ELR (cell line): ENCODE measurements around the gene ADAP2.
"Not testable (repeated sequence)": the region's sequence is repeated elsewhere in the genome, so short reads cannot be mapped to it uniquely, and the experiment has no call there.

Experiments
- DNase-seq: peaks from one replicate; pipeline ENCODE4 v3.0.0-alpha.2; 2015; ENCODE audit warnings: low read depth

The ADAP2 gene

DNA sequence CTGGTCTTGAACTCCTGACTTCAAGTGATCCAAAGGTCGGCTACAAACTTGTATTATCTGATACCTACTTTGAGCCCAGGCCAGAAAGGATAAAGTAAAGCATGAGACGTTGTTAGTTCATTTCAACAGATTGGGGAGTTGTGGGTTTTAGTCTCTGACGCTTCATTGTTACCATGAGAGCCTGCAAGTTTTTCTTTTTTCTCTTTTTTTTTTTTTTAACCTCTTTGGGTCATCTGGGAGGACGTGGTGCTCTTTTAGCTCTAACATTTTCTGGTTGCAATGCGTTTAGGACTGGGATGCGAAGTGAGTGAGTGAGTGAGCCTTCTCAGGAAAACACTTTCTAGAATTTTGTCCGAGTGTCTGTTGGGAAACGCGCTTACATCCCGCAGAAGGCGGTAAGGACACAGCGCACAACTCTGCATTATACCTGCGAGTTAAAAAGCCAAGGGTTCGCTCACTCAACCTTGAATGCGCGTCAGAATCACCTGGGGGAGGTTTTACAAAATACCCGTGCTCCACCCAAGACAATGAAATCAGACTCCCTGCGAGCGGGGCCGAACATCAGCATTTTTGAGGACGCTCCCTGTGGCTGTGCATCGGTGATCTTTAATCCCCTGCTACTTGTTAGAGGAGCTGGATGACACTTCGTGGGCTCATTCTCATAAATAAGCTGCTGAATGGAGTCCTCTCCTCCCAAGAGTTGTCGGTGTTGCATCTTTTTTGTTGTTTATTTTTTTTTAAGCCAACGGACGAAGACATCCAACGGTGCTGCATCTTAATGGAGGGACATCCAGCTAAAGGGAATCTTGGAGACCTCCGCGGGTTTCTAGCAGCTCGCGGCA, 48.5 kb downstream of the ADAP2 start:
- no peak for DNase-seq

DNA sequence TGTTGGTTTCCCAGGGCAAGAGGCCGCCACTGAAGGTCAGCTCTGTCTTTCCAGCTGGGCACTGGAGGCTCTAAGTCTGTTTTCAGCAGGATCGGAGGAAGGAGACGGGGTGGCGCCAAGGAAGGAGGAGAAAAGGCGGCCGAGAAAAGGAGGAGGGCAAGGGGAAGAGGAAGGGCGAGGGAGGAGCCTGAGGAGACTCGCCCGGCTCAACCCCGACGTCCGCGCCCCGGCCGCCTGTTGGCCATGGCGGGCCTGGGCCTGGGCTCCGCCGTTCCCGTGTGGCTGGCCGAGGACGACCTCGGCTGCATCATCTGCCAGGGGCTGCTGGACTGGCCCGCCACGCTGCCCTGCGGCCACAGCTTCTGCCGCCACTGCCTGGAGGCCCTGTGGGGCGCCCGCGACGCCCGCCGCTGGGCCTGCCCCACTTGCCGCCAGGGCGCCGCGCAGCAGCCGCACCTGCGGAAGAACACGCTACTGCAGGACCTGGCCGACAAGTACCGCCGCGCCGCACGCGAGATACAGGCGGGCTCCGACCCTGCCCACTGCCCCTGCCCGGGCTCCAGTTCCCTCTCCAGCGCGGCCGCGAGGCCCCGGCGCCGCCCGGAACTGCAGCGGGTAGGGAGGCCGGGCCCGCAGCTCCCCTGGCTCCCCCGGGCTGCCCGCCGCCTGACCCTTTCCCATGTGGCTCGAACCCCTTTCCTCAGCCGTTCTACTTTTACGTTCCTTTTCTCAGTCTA, 49.3 kb downstream of the ADAP2 start, which contains the start of gene RNF135:
TSS of gene RNF135 (plus strand) at position 209 of the 737 bp plus-strand sequence. CDS start at position 244, 35 bp downstream.
- peak; percentile 93 for DNase-seq

DNA sequence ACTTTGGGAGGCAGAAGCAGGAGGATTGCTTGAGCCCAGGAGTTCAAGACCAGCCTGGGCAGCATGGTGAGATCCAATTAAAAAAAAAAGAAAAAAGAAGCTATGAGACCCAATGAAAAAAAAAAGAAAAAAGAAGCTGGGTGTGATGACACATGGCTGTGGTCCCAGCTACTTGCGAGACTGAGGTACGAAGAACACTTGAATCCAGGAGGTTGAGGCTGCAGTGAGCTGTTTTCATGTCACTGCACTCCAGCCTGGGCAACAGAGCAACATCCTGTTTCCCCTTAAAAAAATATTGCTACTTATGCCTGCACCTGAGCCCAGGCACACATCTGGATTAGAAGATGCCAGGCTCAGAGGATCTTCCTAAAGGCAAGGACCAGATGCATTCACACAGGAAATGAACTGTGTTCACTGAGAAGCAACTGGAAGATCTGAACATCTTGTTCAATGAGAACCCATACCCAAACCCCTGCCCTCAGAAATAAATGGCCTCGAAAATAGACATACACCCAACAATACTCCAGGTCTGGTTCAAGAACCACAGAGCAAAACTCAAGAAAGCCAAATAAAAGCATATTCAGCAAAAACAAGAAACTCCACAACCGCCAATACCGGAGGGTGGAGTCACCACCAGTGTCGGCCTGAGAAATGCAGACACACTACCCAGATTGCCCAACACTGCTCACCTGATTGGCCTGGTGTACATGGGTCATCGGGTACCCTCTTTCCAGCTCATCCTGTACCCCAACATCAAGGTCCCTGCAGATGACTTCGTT, 53.5 kb downstream of the ADAP2 start:
- no peak for DNase-seq

DNA sequence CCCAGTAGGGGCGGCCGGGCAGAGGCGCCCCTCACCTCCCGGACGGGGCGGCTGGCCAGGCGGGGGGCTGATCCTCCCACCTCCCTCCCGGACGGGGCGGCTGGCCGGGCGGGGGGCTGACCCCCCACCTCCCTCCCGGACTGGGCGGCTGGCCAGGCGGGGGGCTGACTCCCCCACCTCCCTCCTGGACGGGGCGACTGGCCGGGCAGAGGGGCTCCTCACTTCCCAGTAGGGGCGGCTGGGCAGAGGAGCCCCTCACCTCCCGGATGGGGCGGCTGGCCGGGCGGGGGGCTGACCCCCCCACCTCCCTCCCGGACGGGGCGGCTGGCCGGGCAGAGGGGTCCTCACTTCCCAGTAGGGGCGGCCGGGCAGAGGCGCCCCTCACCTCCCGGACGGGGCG, 58.2 kb downstream of the ADAP2 start:
- DNase-seq: not testable (repeated sequence)

DNA sequence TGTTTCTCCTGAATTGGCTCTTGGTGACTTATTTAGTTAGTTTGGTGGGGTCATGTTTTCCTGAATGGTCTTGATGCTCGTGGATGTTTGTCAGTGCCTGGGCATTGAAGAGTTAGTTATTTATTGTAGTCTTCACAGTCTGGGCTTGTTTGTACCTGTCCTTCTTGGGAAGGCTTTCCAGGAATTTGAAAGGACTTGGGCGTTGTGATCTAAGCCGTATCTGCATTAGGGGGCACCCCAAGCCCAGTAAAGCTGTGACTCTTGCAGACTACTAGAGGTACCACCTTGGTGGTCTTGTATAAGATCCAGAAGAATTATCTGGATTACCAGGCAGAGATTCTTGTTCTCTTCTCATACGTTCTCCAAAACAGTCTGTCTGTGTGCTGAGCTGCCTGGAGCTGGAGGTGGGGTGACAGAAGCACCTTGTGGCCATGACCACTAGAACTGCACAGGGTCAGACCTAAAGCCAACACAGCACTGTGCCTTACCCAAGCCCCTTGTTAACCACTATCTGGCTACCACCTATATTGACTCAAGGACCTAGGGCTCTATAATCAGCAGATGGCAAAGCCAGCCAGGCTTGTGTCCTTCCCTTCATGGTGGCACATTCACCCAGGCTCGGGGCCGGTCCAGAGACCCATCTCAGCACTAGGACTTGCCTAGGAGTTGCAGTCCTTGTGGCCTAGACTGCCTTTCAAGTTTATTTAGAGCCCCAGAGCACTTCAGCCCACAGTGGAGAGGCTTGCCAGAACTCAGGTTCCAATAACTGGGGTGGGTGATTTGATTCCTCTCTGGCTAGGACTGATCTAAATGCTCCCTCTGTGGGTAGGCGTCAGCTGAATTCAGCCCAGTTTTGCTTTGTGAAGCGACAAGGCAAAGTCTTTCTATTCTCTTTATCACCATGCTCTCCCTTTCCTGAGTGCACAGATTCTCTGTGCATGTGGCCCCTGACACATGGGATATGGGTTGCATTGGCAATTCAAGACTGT, 60.1 kb downstream of the ADAP2 start:
- DNase-seq: no peak

DNA sequence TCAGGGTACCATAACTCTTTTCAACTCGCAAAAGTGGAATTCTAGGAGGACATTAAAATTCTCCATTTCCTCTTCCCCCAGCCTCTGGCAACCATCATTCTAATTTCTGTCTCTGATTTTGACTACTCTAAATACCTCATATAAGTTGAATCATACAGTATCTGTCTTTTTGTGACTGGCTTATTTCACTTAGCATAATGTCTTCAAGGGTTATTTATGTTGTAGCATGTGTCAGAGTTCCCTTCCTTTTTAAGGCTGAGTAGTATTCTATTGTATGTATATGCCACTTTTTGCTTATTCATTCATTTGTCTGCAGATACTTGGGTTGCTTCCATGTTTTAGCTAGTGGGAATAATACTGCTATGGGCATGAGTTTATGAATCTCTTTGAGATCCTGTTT, 61.1 kb downstream of the ADAP2 start:
- DNase-seq: no peak

DNA sequence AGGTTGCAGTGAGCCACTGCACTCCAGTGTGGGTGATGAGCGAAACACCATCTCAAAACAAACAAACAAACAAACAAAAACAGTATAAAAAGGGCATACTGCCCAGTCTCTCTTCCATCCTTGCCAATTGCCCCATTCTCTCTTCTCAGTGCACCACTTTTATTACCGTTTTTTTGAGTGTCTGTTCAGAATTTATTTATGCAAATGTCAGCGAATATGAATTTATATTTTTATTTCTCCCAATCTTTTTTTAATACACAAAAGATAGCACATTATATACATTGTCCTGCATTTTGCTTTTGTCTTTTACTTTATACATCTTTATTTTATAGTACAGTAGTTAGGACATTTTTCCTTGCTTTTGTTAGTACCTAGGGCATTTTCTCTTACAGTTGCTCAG, 68.7 kb downstream of the ADAP2 start:
- DNase-seq: no peak

- no peak for DNase-seq
Observed at GRCh38 chr17:30992551-30992950, 70.8 kb downstream of the ADAP2 start.

DNA sequence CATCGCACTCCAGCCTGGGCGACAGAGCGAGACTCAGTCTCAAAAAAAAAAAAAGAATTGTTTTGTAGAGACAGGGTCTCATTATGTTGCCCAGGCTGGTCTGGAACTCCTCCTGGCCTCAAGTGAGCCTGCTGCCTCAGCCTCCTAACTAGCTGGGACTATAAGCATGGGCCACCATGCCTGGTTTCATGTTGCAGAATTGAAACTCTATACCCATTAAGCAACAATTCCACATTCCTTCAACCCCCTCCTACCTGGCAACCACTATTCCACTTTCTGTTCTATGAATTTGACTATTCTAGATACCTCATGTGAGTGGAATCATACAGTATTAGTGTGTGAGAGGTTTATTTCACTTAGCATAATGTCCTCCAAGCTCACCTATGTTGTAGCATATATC, 73.6 kb downstream of the ADAP2 start:
- DNase-seq: no peak

DNA sequence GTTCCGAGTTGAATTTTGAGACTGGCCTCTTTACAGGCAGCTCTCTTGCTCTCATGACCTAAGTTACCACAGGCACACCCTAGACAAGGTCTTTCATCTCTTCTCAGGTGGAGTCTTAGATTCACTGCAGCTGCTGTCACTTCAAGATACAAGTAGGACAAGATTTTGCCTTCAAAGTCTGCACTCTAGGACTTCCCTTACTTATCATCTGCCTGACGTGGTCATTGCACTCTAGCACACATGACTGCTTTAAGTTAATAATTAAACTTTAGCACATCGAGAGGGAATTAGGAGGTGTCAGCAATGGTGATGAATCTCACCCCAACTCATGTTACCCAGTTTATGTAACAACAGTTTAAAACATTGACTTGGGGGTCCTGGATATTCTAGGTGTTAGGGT, 74.7 kb downstream of the ADAP2 start:
- DNase-seq: no peak

GRCh38 chr17:30997270-30997669, 75.5 kb downstream of the ADAP2 start:
- DNase-seq: no peak

GRCh38 chr17:30997842-30998241, 76.1 kb downstream of the ADAP2 start:
- no peak for DNase-seq

DNA sequence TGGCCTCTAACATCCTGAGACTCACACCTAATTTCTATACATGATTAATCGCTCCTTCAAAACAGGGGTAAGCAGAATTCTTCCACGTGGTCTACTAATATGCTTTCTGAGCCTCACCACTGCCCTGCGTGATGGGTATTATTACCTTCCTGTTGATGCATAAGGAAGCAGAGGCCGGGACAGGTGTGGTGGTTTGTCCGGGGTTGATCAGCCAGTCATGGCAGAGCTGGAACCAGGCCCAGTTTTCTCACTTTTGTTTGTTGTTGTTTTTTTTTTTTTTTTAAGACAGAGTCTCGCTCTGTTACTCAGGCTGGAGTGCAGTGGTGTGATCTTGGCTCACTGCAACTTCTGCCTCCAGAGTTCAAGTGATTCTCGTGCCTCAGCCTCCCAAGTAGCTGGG, 80.3 kb downstream of the ADAP2 start:
- DNase-seq: no peak

GRCh38 chr17:31003225-31003866, 81.6 kb downstream of the ADAP2 start:
- no peak for DNase-seq

GRCh38 chr17:31004160-31004559, 82.4 kb downstream of the ADAP2 start:
- no peak for DNase-seq

DNA sequence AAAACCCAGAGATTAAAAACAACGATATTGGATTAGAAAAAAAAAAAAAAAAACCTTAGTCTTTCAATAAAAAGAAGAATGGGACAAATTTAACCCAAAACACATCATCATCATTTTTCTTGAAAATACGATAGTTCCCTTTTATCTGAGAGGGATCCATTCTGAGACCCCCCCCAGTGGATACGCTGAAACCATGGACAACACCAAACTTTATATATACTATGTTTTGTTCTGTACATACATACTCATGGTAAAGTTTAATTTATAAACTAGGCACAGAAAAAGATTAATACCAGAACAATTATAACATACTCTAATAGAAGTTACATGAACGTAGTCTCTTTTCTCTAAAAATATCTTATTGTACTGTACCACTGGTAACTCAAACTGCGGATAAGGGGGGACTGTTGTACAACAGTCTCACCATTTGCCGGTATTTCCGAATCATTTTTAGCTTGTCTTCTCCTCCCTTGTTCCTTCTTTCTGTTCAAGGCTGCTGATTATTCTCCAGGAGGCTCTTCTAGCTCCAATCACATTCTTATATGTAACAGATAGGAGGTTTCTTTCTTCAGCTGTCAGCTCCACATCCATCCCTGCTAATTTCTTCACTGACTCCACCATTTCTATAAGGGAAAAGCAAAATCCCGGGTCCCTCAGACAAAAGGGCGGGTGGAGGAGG, 86.1 kb downstream of the ADAP2 start:
- no peak for DNase-seq

DNA sequence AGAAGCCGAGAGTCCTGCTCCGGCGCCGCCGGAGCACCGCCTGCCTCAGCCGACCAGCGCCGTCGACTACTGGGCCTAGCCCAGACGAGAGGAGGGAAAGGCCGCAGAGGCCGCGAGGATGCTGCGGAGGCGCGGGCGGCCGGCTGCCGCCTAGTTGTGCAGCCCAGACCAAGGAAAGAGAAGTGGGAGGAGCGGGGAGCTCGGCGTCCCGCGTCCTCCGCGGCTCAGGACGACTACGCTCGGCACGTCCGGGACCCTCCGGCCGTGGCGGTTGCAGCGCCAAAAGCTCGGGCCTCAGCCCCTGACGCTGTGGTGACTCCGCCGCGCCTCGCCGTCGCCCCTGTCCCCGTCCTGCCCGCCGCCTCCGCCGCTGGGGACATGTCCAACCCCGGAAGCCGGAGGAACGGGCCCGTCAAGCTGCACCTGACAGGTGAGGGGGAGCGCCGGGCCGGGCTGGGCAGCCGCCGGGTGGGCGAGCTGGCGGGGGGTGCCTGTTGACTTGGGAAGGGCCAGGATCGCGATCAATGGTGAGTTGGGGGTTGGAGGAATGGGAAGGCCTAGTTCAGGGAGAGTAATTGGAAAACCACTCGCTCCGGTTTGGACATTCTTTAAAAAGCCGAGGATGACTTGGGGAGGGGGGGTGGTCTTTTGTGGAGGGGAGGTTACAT, 86.8 kb downstream of the ADAP2 start:
- DNase-seq: peak; percentile 79
